Activated CD4-positive, alpha-beta T cell treated with anti-CD3 and anti-CD28 coated beads, Interleukin-2, Interleukin-6, amounts not matched to agents 100 ng/mL and 50 ng/mL, durations not matched to agents 16 hours and 8 hours (primary cell): ENCODE data around the gene B3GNT9.
"Not testable (repeated sequence)": the region's sequence is repeated elsewhere in the genome, so short reads cannot be mapped to it uniquely, and the experiment has no call there.

Experiments
- DNase-seq: peaks from one replicate; pipeline ENCODE4 v3.0.0-alpha.2; 2020

B3GNT9 gene

DNA sequence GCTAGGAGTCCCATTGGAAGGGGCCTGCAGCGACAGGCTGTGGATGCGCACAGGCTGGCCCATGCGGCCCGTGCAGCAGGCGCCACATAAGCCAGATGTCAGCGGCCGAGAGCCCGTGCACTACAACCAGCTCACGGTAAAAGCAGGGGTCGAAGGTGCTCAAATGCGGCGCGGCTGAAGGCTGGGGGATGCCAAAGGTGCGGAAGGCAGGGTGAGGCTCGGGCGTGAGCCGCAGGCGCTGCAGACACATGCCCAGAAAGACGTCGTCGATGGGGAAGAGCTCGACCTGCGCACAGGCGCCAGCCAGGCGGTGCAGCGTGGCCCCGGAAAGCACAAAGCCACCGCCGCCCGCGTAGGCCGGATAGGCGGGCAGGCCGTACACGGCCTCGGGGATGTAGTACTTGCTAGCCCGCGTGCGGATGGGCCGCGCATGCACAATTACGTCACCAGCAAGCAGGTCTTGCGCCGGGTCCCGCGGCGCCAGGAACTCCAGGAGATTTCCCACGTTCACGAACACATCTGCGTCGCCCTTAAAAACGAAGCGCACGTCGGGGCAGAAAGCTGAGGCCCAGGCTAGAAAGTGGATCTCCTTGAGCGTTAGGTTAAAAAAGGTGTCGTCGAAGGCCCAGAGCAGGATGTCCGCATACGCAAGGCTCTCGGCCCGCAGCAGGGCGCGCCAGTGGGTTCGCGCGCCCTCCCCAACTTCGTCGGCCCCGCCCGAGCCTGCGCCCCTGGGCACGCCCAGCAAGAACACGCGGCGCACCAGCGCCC is 1.3 kb downstream of the B3GNT9 start:
- no peak for DNase-seq

DNA sequence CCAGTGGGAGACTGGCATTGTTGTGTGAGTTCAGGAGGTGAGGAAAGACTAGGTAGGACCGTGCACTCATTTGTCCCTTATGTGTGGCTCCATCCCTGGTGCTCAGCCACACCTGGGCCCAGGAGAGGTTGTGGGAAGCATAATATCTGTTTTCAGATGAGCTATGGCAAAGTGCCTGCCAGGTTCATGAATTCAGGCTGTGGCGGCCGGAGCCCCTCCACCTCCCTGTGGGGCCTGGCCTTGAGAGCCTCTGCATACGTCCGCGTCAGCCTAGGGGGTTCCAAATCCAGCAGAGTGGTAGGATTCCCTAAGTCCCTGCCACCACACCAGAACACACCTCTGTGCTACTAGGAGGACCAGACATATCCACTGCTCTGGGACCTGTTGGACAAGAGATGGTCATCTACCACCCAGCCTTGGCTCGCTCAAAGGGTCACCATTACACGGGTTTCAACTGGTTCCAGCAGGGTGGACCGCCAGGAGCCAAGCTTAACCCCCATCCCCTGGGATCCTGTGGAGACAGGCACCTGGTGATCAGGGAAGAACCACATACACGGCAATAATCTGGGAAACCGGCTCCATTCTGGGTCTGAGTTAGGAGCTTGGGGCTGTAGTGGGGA is 2.0 kb downstream of the B3GNT9 start:
- DNase-seq = no peak

DNA sequence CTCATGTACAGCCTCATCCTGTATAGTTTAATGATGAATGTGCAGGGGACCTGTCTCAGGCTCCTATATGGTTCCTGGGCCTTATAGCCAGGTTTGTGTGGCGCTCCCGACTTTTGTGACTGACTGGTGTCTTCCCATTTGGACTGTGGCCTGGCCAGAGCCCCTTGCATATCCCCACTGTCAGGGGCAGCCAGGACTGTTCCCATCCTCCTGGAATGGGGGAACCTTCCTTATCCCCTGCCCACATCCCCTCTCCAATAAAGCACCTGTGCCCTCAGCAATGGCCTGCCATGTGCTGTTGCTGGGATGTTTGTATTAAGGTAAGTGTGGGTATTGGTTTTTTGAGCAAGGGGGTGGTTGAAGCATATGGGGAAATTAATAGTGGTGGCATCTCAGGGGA is 2.6 kb downstream of the B3GNT9 start:
- DNase-seq = no peak

DNA sequence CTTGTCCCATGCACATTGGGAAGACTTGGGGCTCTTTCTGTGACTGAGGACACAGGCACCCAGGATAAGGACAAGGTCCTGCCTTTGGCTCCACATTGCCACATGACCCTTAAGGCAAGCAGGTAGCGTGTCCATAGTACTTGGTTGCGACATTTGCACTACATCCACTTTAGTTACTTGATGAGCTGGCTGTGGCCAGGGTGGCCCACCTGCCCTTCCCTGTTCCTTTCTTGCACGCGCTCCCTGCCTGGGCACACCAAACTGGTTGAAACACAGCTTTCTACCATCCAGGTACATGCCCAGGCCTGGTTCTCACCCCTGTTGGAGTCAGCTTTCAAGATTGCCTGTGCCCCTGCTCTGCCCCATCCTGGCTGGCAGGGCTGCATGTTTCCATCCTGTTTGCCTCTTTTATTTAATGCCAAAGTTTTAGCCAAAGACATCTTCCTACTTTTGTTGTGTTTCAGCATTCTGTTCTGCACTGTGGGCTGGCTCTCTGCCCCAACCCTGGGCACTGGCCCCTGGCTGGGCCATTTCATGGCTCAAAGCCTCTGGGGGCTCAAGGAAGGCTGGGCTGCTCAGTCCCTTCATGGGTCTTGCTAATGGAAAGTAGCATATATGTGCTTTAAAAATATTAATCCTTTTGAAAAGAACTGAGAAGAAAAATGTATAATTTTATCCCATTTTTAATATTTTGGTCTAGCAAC is 3.2 kb downstream of the B3GNT9 start:
- no peak for DNase-seq

DNA sequence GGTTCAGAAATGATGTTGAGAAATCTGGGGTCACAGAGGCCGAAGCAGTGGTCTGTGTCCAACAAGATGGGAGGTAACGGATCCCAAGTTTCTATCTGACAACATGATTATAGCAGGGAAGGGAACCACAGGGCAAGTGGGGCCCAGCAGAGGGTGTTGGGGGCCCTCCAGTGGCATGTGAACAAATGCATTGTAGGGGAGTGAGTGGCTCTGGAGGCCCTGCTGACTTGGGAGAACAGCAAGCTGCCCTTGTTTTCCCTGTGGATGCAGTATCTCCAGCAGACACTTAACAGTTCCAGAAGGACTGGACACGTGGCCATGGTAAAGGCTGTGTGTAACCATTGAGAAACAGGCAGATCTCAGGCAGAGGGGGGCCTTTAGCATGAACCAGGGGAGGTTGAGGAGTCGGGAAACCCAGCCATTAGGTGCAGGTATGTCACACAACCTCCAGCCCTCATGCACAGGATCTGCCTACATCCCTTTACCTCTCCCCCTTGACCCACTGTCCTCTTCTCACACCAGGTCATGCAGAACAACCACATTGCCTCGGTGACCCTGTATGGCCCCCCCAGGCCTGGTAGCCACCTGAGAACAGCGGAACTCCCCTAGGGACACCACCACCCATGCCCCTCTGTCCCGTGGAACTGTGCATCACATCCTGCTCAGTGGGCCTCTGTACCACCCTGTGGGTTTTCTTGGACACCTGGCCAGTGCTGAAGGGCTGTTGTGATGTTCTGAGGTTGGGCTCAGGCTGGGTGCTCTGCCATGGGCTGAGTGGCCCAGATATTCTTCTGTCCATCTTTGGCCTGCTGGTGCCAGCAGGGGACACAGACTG is 4.1 kb downstream of the B3GNT9 start:
- no peak for DNase-seq

DNA sequence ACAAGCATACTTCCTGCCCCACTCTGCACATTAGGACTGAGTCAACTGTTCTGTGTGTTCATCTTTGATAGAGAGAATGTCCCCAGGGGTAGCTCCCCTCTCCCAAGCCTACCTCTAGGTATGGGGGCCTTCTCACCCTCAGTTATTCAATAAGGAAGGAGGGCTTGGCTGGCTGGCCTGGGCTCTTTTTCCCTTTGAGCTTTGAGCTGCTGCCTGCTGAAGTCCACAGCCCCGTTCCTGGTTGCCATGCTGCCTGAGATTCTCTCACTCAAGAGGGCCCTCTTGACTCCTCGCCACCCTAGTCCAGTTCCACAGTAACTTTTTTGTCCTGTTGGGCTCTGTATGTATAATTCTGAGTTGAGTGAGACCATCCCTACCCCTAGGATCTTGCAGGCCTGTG is 5.1 kb downstream of the B3GNT9 start:
- no peak for DNase-seq

DNA sequence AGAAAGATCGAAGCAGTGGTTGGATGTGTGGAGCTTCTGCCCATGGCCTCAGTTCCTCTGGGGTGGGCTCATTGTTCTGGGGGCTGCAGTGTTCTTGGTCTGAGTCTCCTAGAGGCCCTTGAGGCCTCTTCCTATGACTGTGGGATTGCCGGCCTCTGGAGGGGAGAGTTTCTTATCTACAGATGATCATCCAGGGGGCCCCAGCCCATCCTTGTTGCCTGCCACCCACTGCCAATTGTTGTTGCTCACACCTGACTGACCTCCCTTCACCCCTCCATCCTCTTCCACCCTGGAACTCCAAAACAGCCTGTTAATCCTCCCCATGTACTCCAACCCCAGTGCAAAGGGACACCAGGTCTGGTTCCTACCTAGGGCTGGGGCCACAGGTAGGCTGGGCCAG is 5.9 kb downstream of the B3GNT9 start:
- no peak for DNase-seq

DNA sequence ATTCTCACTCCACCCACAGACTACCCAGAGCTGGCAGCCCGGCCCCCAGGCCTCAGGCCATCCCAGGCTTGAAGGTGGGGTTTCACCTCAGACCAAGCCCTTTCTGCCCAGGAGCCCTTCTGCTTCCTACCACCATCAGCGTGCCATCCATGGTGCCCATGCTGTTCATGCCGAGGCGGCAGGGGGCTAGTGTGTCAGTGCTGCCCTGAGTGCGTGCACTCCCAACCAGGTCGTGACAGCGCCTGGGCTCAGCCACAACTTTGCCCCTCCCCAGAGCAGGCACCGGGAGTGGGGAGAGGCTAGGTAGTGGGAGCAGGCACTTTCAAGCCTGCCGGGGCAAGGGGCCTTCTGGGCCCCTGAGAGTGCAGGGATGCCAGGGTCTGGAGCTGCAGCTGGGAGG is 8.5 kb downstream of the B3GNT9 start:
- DNase-seq = no peak

DNA sequence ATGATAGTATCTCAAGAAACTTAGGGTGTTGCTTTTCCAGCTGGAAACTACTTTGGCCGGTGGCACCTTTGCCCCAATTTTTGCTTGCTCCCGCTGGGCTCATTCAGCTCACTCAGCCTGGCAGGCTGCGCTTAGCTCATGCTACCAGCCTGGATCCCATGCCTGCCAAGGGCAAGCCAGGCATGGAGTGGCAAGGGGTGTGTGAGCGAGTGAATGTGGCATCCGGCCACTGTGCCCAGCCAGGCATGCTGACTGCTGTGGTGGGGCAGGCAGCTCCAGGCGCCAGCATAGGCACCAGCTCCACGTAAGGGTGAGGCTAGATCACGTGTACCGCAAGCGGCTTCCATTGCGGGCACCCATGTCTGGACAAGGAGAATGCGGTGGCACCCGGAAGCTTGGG is 9.4 kb downstream of the B3GNT9 start:
- no peak for DNase-seq

DNA sequence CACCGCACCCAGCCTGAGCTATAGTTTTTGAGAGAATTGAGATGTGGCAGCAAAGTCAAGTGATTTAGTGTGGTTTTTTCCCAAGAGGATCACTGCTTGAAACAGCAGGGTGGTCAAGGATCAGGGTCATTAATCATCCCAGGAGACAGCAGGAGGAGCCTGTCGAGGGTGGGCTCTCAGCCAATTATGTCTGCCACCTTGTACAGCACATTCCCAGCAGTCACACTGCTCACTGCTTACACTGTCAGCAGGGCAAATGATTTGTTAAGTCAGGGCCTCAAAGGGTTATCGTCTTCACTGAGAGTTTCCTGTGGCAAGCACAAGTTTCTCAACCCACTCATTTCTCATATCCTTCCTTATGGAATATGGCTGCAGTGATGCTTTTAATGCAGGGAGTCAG is 13.2 kb downstream of the B3GNT9 start:
- no peak for DNase-seq

DNA sequence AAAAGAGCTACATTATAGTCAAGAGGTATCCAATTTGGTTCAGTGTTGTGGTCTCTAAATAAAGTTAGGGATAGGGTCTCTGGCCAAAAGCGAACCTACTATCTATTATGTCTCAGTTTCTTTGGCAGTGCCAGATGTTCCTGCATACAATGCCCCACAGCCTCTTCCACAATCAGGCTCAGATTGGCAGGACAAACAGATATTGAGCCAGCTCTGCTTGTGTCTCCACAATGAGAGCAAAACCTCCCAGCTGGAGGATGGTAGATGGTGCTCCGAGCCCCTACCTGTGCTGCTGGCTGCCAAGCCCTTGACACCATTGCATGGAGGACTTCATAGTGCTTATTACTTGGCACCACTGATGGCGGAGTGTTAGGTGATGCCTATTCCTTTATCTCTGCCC is 21.4 kb downstream of the B3GNT9 start:
- no peak for DNase-seq

DNA sequence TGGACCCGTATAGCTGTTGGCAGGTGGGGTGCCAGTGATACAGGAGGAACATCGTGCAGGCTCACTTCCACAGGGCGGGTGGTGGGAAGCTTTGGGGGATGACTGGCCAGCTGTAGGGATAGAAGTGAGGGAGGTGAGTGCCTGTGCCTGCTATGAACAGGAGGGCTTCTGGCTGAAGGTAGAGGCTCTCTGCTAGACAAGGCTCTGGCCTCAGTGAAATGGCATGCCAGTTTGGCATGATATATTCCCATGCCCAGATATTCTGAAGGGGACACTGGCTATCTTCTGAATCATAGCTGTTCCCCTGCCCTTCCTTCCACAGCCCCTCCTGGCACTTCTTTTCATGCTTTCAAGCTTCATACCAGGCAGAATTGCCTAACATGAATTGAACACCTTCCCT is 21.9 kb downstream of the B3GNT9 start:
- DNase-seq = no peak

DNA sequence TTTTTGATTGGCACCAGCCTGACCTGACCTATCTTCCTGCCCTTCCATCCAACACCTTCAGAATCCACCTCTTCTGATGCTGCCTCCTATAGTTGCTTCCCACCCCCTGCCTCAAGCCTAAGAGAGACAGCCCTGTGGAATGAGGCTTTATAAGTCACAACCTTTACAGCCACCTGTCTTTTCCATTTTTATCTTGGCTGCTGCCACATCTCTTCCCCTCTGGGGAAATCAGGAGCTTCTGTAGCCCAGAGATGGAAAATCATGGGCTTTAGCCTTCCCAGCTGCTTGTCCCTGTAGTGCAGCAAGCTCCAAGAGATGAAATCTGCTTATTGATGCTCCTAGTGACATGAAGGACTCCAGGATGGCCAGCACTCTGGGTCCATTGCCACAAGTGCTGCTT is 22.4 kb downstream of the B3GNT9 start:
- no peak for DNase-seq

DNA sequence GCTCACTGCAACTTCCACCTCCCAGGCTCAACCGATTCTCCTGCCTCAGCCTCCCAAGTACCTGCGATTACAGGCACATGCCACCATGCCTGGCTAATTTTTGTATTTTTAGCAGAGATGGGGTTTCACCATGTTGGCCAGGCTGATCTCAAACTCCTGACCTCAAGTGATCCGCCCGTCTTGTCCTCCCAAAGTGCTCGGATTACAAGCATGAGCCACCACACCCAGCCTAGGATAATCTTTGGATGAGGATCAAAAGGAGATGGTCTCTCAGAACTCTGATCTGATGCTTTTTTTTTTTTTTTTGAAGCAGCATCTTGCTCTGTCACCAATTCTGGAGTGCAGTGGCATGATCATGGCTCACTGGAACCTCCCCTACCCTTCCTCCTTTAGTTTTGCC is 28.0 kb downstream of the B3GNT9 start:
- DNase-seq = not testable (repeated sequence)

DNA sequence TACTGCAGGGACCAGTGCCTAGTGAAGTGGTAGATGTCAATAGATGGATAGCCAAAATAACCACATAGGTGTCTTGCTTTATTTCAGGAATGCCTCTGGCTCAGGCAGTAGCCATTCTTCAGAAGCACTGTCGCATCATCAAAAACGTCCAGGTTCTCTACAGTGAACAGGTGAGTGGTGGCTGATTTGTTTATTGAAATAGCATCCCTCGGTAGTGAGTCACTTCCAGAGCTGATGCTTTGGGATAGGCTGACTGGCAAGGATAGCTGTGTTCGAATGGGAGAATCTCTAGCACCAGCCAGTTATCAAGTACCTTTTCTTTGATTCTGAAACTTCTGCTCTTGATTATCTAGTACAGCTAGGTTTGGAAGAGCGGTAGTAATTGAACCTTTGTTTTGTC is 30.8 kb downstream of the B3GNT9 start:
- no peak for DNase-seq

DNA sequence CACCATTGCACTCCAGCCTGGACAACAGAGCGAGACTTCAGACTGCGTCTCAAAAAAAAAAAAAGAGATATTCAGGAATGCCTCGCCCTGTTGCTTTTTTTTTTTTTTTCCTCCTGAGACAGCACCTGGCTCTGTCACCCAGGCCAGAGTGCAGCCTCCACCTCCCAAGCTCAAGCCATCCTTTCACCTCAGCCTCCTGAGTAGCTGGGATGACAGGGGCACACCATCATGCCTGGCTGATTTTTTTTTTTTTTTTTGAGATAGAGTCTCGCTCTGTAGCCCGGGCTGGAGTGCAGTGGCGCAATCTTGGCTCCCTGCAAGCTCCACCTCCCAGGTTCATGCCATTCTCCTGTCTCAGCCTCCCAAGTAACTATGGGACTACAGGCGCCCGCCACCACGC is 33.1 kb downstream of the B3GNT9 start:
- no peak for DNase-seq

DNA sequence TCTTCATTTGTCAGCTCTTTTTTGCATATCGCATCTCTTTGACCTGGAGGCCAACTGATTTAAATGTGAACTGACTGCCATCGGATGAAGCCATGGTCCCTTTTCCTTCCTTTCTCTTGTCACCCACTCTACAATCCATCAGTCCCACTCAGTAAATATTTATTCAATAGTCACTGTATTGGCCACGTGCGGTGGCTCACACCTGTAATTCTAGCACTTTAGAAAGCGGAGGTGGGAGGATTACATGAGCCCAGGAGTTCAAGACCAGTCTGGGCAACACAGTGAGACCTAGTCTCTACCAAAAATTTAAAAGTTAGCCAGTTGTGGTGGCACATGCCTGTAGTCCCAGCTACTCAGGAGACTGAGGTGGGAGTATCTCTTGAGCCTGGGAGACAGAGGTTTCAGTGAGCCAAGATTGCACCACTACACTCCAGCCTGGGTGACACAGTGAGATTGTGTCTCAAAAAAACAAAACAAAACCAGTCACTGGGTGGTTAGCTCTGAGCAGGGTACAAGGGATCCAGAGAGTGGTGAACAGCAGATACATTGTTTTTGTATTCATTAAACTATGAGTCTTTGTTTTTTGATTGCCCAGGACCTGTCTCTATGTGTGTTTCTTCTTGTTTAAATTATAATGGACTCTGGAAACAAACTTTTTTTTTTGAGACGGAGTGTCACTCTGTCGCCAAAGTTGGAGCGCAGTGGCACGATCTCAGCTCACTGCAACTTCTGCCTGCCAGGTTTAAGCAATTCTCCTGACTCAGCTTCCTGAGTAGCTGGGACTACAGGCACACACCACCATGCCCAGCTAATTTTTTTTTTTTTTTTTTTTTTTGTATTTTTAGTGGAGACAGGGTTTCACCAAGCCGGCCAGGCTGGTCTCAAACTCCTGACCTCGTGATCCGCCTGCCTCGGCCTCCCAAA is 34.1 kb downstream of the B3GNT9 start:
- DNase-seq = no peak

DNA sequence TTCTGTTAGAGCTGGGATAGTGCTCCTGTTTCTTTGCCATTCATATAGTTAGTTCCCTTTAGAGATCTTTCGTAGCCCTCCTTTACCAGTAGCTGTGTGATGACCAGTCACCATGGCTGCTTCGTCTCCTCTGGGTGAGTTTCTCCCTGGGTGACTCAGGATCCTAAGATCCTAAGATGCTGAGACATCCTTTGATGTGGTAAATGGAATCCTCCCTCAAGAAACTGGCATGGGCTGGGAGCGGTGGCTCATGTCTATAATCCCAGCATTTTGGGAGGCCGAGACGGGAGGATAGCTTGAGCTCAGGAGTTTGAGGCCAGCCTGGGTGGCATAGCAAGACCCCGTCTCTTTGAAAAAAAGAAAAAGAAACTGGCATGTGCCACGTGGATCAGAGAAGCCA is 35.2 kb downstream of the B3GNT9 start:
- DNase-seq = no peak

DNA sequence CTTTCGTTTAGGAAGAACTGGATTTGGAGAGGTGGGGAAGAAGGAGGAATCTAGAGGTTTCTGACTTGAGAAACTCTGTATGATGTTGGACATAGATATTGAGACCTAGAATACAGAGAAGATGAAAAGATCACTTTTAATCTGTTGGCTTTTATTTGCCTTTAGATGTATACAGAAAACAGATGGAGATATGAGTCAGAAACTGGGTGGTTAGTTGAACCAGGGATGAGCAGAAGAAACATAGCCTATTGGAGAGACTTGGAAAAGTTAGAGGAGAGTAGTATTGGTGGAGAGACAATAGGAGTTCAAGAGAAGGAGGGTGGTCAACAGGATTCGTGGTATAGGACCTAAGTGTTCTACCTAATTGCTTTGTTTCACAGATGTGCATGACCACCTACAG is 36.0 kb downstream of the B3GNT9 start:
- no peak for DNase-seq

DNA sequence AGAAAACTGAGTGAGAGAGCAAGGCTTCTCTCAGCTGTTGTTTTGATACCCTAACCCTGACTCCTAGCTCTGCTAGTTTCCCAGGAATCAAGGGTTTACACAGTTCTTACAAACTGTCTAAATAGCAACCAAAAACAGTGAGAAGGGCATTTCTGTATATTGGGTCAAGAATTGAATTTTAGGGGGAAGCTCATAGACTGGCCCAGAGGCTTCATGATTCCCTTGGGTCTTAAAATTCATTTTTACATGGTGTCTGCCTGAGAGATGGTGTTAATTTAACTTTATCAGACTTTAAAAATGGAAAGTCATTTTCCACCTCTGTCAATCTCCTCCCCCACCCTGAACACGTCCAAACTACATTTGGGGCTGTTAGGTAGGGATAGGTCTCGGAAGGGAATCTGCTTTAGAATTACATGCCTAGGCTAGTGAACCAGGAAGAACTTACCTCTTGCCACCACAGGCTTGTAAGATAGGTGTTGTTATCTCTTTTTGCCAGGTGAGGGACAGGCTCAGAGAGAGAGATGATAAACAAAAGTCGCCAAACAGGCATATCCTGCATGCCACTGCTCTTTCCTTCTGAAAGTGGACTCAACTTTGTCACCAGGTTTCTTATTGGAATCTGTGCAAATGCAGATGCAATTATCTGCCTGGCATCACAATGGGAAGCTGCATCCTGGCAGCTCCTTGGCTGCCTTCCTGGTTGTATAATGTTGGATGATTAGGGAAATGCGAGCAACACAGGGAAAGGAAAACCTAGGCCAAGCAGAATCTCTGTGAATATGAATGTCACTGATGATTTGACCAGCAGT is 38.0 kb downstream of the B3GNT9 start:
- DNase-seq = no peak

DNA sequence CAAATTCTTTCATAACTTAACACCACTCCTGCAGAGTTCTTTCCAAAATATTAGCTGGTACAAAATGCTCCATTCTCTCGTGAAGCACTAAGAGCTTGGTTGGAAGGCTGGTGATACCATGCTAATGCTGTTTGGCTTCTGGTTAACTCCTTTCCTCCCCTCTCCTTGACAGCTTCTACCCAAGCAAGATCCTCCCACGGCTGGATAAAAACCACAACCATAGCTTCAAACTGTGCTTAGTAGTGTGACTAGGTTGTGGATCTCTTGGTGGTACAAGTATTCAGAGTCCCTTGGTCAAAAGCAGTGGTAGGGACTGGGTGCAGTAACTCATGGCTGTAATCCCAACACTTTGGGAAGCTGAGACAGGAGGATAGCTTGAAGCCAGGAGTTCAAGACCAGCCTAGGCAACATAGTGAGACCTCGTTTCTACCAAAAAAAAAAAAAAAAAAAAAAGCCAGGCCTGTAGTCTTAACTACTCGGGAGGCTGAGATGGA is 38.8 kb downstream of the B3GNT9 start:
- DNase-seq = no peak
